Naive thymus-derived CD4-positive, alpha-beta T cell (primary cell): ENCODE data around the gene ANKRD44. TPM values are rescaled to one million over a fixed set of nuclear protein-coding genes. Genes with fewer than 3 reads are reported as not detected.

Source experiments
- ATAC-seq: fragments of 150-1000 bp; cut with Tn5 transposase; 2 replicates; pipeline ENCODE4 v1.10.0; 2021; ENCODE audit warnings: mild to moderate bottlenecking, moderate library complexity
- CTCF ChIA-PET: fragments of 350-600 bp; sonication (Branson Sonifier 250); formaldehyde crosslinking; loops from one replicate; lab custom pipeline; 2021; ENCODE audit warnings: antibody characterized with exemption; lab: Charles Lee
- POLR2A ChIA-PET: fragments of 350-600 bp; sonication (Branson Sonifier 250); formaldehyde crosslinking; loops from one replicate; lab custom pipeline; 2021; ENCODE audit warnings: antibody characterized with exemption, inconsistent platforms; lab: Charles Lee
- DNase-seq, 9 donors: peaks; one replicate each; pipeline versions ENCODE4 v3.0.0 to v3.0.0-alpha.2; 2020 to 2022; ENCODE audit warnings: mixed read lengths in 1 of 9
- H3K27ac ChIP-seq: one replicate; pipeline ENCODE4 v1.7.0; 2013; ENCODE audit warnings: mild to moderate bottlenecking, low read depth, low read length, moderate library complexity
- H3K27me3 ChIP-seq, 2 donors: one replicate each; pipeline ENCODE4 v1.7.0; 2013; ENCODE audit warnings: low read length in 2 of 2, mild to moderate bottlenecking in 2 of 2, moderate library complexity in 2 of 2; ENCODE audit not compliant: control insufficient read depth in 2 of 2, insufficient read depth in 2 of 2
- H3K36me3 ChIP-seq, 3 experiments: 1 replicate in 2 of 3; 2 replicates in 1 of 3; pipeline ENCODE4 v1.7.0; 2013; ENCODE audit warnings: low read length in 3 of 3, mild to moderate bottlenecking in 3 of 3, moderate library complexity in 1 of 3; ENCODE audit not compliant: insufficient read depth in 3 of 3, control insufficient read depth in 2 of 3
- H3K4me1 ChIP-seq, 2 donors: one replicate each; pipeline ENCODE4 v1.7.0; 2013; ENCODE audit warnings: low read length in 2 of 2, mild to moderate bottlenecking in 2 of 2, moderate library complexity in 1 of 2; ENCODE audit not compliant: control insufficient read depth in 2 of 2, insufficient read depth in 2 of 2
- H3K4me3 ChIP-seq: 2 replicates; pipeline ENCODE4 v1.7.0; 2013; ENCODE audit warnings: mild to moderate bottlenecking, low read length
- H3K9me3 ChIP-seq, 3 experiments: 1 replicate in 2 of 3; 2 replicates in 1 of 3; pipeline ENCODE4 v1.7.0; 2013; ENCODE audit warnings: low read length in 3 of 3; ENCODE audit not compliant: control insufficient read depth in 2 of 3
- H3K27ac Mint-ChIP-seq, 9 donors: one replicate each; pipeline ENCODE4 v1.8.0; 2020 to 2022; ENCODE audit warnings: mixed read lengths in 9 of 9, mild to moderate bottlenecking in 8 of 9, moderate library complexity in 5 of 9, inconsistent platforms in 2 of 9
- H3K27me3 Mint-ChIP-seq, 5 donors: one replicate each; pipeline ENCODE4 v1.8.0; 2021 to 2022; ENCODE audit warnings: mixed read lengths in 5 of 5, mild to moderate bottlenecking in 1 of 5
- H3K36me3 Mint-ChIP-seq, 5 donors: one replicate each; pipeline ENCODE4 v1.8.0; 2020 to 2022; ENCODE audit warnings: mixed read lengths in 5 of 5, mild to moderate bottlenecking in 3 of 5, inconsistent platforms in 1 of 5
- H3K4me1 Mint-ChIP-seq, 7 donors: one replicate each; pipeline ENCODE4 v1.8.0; 2020 to 2022; ENCODE audit warnings: mixed read lengths in 7 of 7, mild to moderate bottlenecking in 3 of 7, inconsistent platforms in 1 of 7
- H3K4me3 Mint-ChIP-seq, 10 donors: one replicate each; pipeline ENCODE4 v1.8.0; 2020 to 2022; ENCODE audit warnings: mild to moderate bottlenecking in 10 of 10, mixed read lengths in 10 of 10, moderate library complexity in 6 of 10, inconsistent platforms in 2 of 10
- H3K9me3 Mint-ChIP-seq, 11 donors: one replicate each; pipeline ENCODE4 v1.8.0; 2020 to 2022; ENCODE audit warnings: mixed read lengths in 11 of 11, mild to moderate bottlenecking in 4 of 11, inconsistent platforms in 1 of 11, moderate library complexity in 1 of 11
- intact Hi-C, 2 donors: fragments of 100-400 bp; cut with micrococcal nuclease; formaldehyde crosslinking; loops; one replicate each; pipeline ENCODE4 v1.15.1; 2023
- polyA plus RNA-seq, 2 donors: library from polyadenylated mRNA; unstranded; fragments of 300-500 nt; fragmentation: Illumina TruSeq; gene quantifications; one replicate each; pipeline ENCODE4 v1.2.3, GENCODE V29; 2021
- total RNA-seq, 6 experiments: library from RNA in 5 of 6; stranded (reverse) in 5 of 6; gene quantifications; 1 replicate in 5 of 6; 2 replicates in 1 of 6; pipeline ENCODE4 v1.2.3 and lab custom pipeline; 2021 to 2026

The ANKRD44 gene
- total and polyA plus RNA-seq, 7 experiments from 2014 or later: 88.6 to 296 (median 235) TPM

GRCh38 chr2:196956069-196956468, 354.5 kb downstream of the ANKRD44 start:
- Mint-ChIP-seq H3K9me3 (peaks cover 0 to 11% (median 0%) of the 10 kb centered on the region in 11 donors), H3K27ac (no peak overlapping the region), H3K27me3 (peaks cover 0 to 3% (median 0%) of the 10 kb centered on the region in 5 donors), H3K4me3 (no peak overlapping the region), H3K4me1 (peaks cover 0 to 4% (median 0%) of the 10 kb centered on the region in 7 donors), H3K36me3 (peaks cover 0 to 21% (median 3%) of the 10 kb centered on the region in 5 donors)
- DNase-seq (no peak), ATAC-seq (no peak)
- no peaks in the 10 kb centered on the region for H3K36me3 ChIP-seq
- ChIA-PET CTCF (no interaction called here), POLR2A (no interaction called here)
- intact Hi-C loops: no loop called here
- no peaks in the 10 kb centered on the region for H3K9me3 ChIP-seq
- no peak overlapping the region for H3K4me3 ChIP-seq
- H3K27me3 ChIP-seq: no peaks in the 10 kb centered on the region
- no peak overlapping the region for H3K27ac ChIP-seq
- no peaks in the 10 kb centered on the region for H3K4me1 ChIP-seq

- ChIA-PET CTCF (no interaction called here), POLR2A (no interaction called here)
- Mint-ChIP-seq H3K9me3 (peaks cover 0 to 10% (median 0%) of the 10 kb centered on the region in 11 donors), H3K4me3 (no peak overlapping the region), H3K36me3 (peaks cover 0 to 20% (median 3%) of the 10 kb centered on the region in 5 donors), H3K27ac (no peak overlapping the region), H3K27me3 (peaks cover 0 to 3% (median 0%) of the 10 kb centered on the region in 5 donors), H3K4me1 (peaks cover 0 to 7% (median 0%) of the 10 kb centered on the region in 7 donors)
- Histone ChIP-seq H3K27ac (no peak overlapping the region), H3K9me3 (no peaks in the 10 kb centered on the region), H3K4me1 (no peaks in the 10 kb centered on the region), H3K4me3 (no peak overlapping the region), H3K27me3 (no peaks in the 10 kb centered on the region), H3K36me3 (no peaks in the 10 kb centered on the region)
- ATAC-seq: no peak
- no peak for DNase-seq
- intact Hi-C loops: no loop called here
These were observed 355.5 kb downstream of the ANKRD44 start for GRCh38 chr2:196955036-196955435.

- H3K9me3 Mint-ChIP-seq: peaks cover 0 to 8% (median 0%) of the 10 kb centered on the region in 11 donors
- peaks cover 0 to 10% (median 0%) of the 10 kb centered on the region in 7 donors for H3K4me1 Mint-ChIP-seq
- no peaks in the 10 kb centered on the region for H3K27me3 ChIP-seq
- peaks cover 0 to 3% (median 0%) of the 10 kb centered on the region in 5 donors for H3K27me3 Mint-ChIP-seq
- no peaks in the 10 kb centered on the region for H3K4me1 ChIP-seq
- no peak overlapping the region for H3K27ac Mint-ChIP-seq
- H3K36me3 ChIP-seq: no peaks in the 10 kb centered on the region
- ChIA-PET POLR2A (interaction anchor here (0.7 kb wide), 1 partner anchor 95 kb away, joined by 9 read pairs; no protein-coding TSS in a partner anchor), CTCF (no interaction called here)
- H3K4me3 Mint-ChIP-seq: no peak overlapping the region
- ATAC-seq: no peak
- H3K4me3 ChIP-seq: no peak overlapping the region
- no peak overlapping the region for H3K27ac ChIP-seq
- DNase-seq: no peak
- intact Hi-C loops: no loop called here
- peaks cover 0 to 13% (median 3%) of the 10 kb centered on the region in 5 donors for H3K36me3 Mint-ChIP-seq
- no peaks in the 10 kb centered on the region for H3K9me3 ChIP-seq
These were observed 356.6 kb downstream of the ANKRD44 start for GRCh38 chr2:196954001-196954400.

- H3K4me1 Mint-ChIP-seq: peaks cover 0 to 10% (median 0%) of the 10 kb centered on the region in 7 donors
- H3K4me3 Mint-ChIP-seq: no peak overlapping the region
- H3K9me3 Mint-ChIP-seq: peaks cover 0 to 4% (median 0%) of the 10 kb centered on the region in 11 donors
- H3K27me3 Mint-ChIP-seq: peaks cover 0 to 3% (median 0%) of the 10 kb centered on the region in 5 donors
- ChIA-PET CTCF (no interaction called here), POLR2A (no interaction called here)
- ATAC-seq: no peak
- no peak for DNase-seq
- H3K27ac ChIP-seq: no peak overlapping the region
- H3K36me3 Mint-ChIP-seq: peaks cover 0 to 12% (median 0%) of the 10 kb centered on the region in 5 donors
- no peaks in the 10 kb centered on the region for H3K9me3 ChIP-seq
- intact Hi-C loops: no loop called here
- no peaks in the 10 kb centered on the region for H3K36me3 ChIP-seq
- H3K27ac Mint-ChIP-seq: no peak overlapping the region
- H3K4me1 ChIP-seq: no peaks in the 10 kb centered on the region
- no peaks in the 10 kb centered on the region for H3K27me3 ChIP-seq
- H3K4me3 ChIP-seq: no peak overlapping the region
These were observed 357.6 kb downstream of the ANKRD44 start for GRCh38 chr2:196952936-196953335.

GRCh38 chr2:196951973-196952372, 358.6 kb downstream of the ANKRD44 start:
- H3K27ac ChIP-seq: no peak overlapping the region
- H3K9me3 ChIP-seq: no peaks in the 10 kb centered on the region
- intact Hi-C loops: no loop called here
- CTCF ChIA-PET: no interaction called here
- no peak for ATAC-seq
- no peaks in the 10 kb centered on the region for H3K4me1 ChIP-seq
- H3K36me3 ChIP-seq: no peaks in the 10 kb centered on the region
- H3K4me1 Mint-ChIP-seq: peaks cover 0 to 10% (median 0%) of the 10 kb centered on the region in 7 donors
- no peak overlapping the region for H3K27ac Mint-ChIP-seq
- POLR2A ChIA-PET: no interaction called here
- H3K4me3 Mint-ChIP-seq: no peak overlapping the region
- no peak for DNase-seq
- H3K9me3 Mint-ChIP-seq: peaks cover 0 to 4% (median 0%) of the 10 kb centered on the region in 11 donors
- peaks cover 0 to 8% (median 0%) of the 10 kb centered on the region in 5 donors for H3K36me3 Mint-ChIP-seq
- H3K27me3 Mint-ChIP-seq: peaks cover 0 to 3% (median 0%) of the 10 kb centered on the region in 5 donors
- H3K27me3 ChIP-seq: no peaks in the 10 kb centered on the region
- no peak overlapping the region for H3K4me3 ChIP-seq

GRCh38 chr2:196949116-196949515, 361.5 kb downstream of the ANKRD44 start:
- Mint-ChIP-seq H3K9me3 (peaks cover 0 to 4% (median 0%) of the 10 kb centered on the region in 11 donors), H3K4me3 (no peak overlapping the region), H3K4me1 (peaks cover 0 to 10% (median 0%) of the 10 kb centered on the region in 7 donors), H3K36me3 (peaks cover 0 to 14% (median 0%) of the 10 kb centered on the region in 5 donors), H3K27ac (no peak overlapping the region), H3K27me3 (peaks cover 0 to 5% (median 0%) of the 10 kb centered on the region in 5 donors)
- H3K9me3 ChIP-seq: no peaks in the 10 kb centered on the region
- POLR2A ChIA-PET: no interaction called here
- DNase-seq: no peak
- no peaks in the 10 kb centered on the region for H3K27me3 ChIP-seq
- H3K4me1 ChIP-seq: no peaks in the 10 kb centered on the region
- intact Hi-C loops: no loop called here
- H3K36me3 ChIP-seq: no peaks in the 10 kb centered on the region
- ATAC-seq: no peak
- no peak overlapping the region for H3K4me3 ChIP-seq
- CTCF ChIA-PET: no interaction called here
- no peak overlapping the region for H3K27ac ChIP-seq

- Mint-ChIP-seq H3K36me3 (peaks cover 0 to 12% (median 0%) of the 10 kb centered on the region in 5 donors), H3K27me3 (peaks cover 0 to 9% (median 0%) of the 10 kb centered on the region in 5 donors), H3K4me3 (no peak overlapping the region), H3K4me1 (peaks cover 0 to 11% (median 0%) of the 10 kb centered on the region in 7 donors), H3K27ac (no peak overlapping the region), H3K9me3 (peaks cover 0 to 2% (median 0%) of the 10 kb centered on the region in 11 donors)
- Histone ChIP-seq H3K4me1 (no peaks in the 10 kb centered on the region), H3K27me3 (no peaks in the 10 kb centered on the region), H3K9me3 (no peaks in the 10 kb centered on the region), H3K27ac (no peak overlapping the region), H3K4me3 (no peak overlapping the region), H3K36me3 (no peaks in the 10 kb centered on the region)
- CTCF ChIA-PET: interaction anchor here (0.9 kb wide), 1 partner anchor 13 kb away, joined by 4 read pairs; no protein-coding TSS in a partner anchor
- no peak for DNase-seq
- intact Hi-C loops: no loop called here
- no peak for ATAC-seq
- POLR2A ChIA-PET: no interaction called here
These were observed 366.0 kb downstream of the ANKRD44 start for GRCh38 chr2:196944570-196944969.
